Prostate gland (tissue), 2 donors: ENCODE measurements around the gene RABL3. TPM values are rescaled to one million over a fixed set of nuclear protein-coding genes. Genes with fewer than 3 reads are reported as not detected.
"Not testable (repeated sequence)": the region's sequence is repeated elsewhere in the genome, so short reads cannot be mapped to it uniquely, and the experiment has no call there.

Experiments used
- DNase-seq: peaks from one replicate; pipeline ENCODE4 v3.0.0-alpha.2; 2019; ENCODE audit warnings: low spot score
- H3K27ac ChIP-seq, 2 donors: fragments of 200-600 bp; sonication (generic); 2 replicates each; pipeline ENCODE4 v1.5.1; 2017 to 2019
- H3K27me3 ChIP-seq: fragments of 200-600 bp; sonication (generic); replicated peaks from 2 replicates; pipeline ENCODE4 v1.5.1; 2019; ENCODE audit not compliant: insufficient read depth
- H3K36me3 ChIP-seq, 2 donors: fragments of 200-600 bp; sonication (generic); 1 replicate in 1 of 2; 2 replicates in 1 of 2; pipeline versions ENCODE4 v1.5.1 to v1.8.1; 2017 to 2019
- H3K4me1 ChIP-seq: fragments of 200-600 bp; sonication (generic); replicated peaks from 2 replicates; pipeline ENCODE4 v1.5.1; 2019
- H3K4me3 ChIP-seq, 2 donors: fragments of 200-600 bp; sonication (generic); 2 replicates each; pipeline ENCODE4 v1.5.1; 2017 to 2019
- H3K9me3 ChIP-seq: fragments of 200-600 bp; sonication (generic); 2 replicates; pipeline ENCODE4 v1.5.1; 2017
- POLR2A ChIP-seq: fragments of 450-650 bp; IDR thresholded peaks from one replicate; pipeline ENCODE4 v1.6.1; 2016; ENCODE audit warnings: antibody characterized with exemption, mild to moderate bottlenecking
- POLR2AphosphoS5 ChIP-seq: sonication (generic); formaldehyde crosslinking; IDR thresholded peaks from one replicate; pipeline ENCODE4 v1.6.1; 2017; ENCODE audit warnings: antibody characterized with exemption
- WGBS: methylation state at CpG from one replicate; pipeline ENCODE4 v1.1.5; 2018; 5-methylcytosine and 5-hydroxymethylcytosine counted together
- intact Hi-C: fragments of 100-400 bp; cut with DNase I; formaldehyde crosslinking; loops from one replicate; pipeline ENCODE4 v1.14.2; 2022
- total RNA-seq, 2 donors: library from RNA; depleted of rRNA; stranded (reverse); fragments of >200 nt; gene quantifications; one replicate each; pipeline ENCODE4 v1.1.0, GENCODE V29; 2016
- TF ChIP-seq, protein P1 (sequence below), 4 experiments: fragments of 200-600 bp in 2 of 4; fragments of 450-650 bp in 2 of 4; sonication (generic) in 2 of 4; IDR thresholded peaks; 1 replicate in 3 of 4; 2 replicates in 1 of 4; pipeline ENCODE4 v1.5.1; 2016 to 2019; ENCODE audit warnings: antibody characterized with exemption in 4 of 4, mild to moderate bottlenecking in 2 of 4, moderate library complexity in 2 of 4

The RABL3 gene
- total RNA-seq, 2 donors from 2014 or later = 13.5 to 24.2 TPM

DNA sequence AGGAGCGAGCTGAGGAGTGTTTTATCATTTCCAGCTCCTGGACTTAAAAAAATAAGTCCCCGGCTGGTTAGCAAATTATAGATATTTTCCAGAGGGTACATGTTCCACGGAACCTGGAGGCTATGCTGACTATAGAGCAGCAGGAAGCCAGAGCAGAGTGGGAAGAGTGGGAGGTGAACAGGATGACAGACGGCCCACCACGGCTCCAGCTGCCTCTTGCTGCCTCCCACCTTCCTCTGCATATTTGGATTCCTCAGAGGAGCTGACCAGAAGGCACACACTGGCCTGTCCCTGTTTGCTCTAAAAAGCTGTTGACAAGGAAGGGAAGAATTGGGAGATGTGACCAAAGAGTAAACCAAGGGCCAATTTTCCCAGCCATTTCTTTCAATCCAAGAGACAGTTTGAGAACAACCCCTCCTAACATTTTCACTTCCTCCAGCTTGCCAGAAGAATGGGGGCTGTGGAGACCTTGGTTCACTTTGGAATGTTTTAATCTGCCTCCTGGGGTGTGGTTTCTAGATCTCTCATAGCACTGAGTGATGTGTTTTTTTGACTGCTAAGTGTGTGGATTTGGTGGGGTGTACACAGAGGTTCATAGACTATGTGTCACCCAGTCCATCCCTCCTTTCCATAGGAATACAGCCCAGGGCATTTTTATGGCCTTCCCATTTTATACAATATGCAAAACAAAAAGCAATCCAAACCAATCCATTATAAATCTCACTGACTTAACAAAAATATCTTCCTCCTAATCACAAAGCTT lies 97.1 kb downstream of the RABL3 start:
- no peaks in the 10 kb centered on the region for H3K27me3 ChIP-seq
- WGBS = 51% methylated on average over 5 of the region's 5 CpGs
- H3K36me3 ChIP-seq = no peaks in the 10 kb centered on the region
- DNase-seq = no peak
- TF ChIP-seq POLR2AphosphoS5 = no peak
- no peak for TF ChIP-seq POLR2A
- TF ChIP-seq, protein P1, sequence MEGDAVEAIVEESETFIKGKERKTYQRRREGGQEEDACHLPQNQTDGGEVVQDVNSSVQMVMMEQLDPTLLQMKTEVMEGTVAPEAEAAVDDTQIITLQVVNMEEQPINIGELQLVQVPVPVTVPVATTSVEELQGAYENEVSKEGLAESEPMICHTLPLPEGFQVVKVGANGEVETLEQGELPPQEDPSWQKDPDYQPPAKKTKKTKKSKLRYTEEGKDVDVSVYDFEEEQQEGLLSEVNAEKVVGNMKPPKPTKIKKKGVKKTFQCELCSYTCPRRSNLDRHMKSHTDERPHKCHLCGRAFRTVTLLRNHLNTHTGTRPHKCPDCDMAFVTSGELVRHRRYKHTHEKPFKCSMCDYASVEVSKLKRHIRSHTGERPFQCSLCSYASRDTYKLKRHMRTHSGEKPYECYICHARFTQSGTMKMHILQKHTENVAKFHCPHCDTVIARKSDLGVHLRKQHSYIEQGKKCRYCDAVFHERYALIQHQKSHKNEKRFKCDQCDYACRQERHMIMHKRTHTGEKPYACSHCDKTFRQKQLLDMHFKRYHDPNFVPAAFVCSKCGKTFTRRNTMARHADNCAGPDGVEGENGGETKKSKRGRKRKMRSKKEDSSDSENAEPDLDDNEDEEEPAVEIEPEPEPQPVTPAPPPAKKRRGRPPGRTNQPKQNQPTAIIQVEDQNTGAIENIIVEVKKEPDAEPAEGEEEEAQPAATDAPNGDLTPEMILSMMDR (IDR thresholded peaks at IDR 0.05) = no peak
- H3K9me3 ChIP-seq = no peaks in the 10 kb centered on the region
- H3K27ac ChIP-seq = no peak overlapping the region
- no peaks in the 10 kb centered on the region for H3K4me1 ChIP-seq
- H3K4me3 ChIP-seq = no peak overlapping the region
- intact Hi-C loops = no loop called here

DNA sequence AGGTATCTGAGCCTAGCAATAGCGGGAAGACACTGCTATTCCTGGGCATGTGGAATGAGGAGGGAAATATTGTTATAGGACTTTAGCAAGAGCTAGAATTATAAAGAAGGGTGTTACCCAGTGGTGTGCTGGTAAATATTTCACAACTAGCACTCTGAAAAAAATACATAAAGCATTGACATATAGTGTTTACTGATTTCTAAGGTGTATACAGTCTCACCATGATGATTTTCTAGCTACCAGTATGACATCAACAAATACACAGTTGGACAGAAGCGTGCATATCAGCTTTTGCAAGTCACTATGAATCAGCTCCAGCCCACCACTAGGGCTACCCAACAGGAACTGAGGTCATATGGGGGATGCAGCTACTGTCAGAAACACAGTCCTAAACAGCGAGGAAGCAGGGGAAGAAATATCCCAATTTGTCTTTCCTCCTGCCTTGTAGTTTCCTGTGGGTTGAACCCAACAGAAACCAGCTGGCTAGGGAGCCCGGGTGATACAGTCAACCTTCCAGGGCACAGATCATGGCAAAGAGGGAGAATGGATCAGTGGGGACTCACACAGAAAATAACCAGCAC lies 99.9 kb downstream of the RABL3 start:
- Histone ChIP-seq H3K36me3 (no peaks in the 10 kb centered on the region), H3K4me3 (no peak overlapping the region), H3K27ac (no peak overlapping the region), H3K9me3 (no peaks in the 10 kb centered on the region), H3K4me1 (no peaks in the 10 kb centered on the region), H3K27me3 (no peaks in the 10 kb centered on the region)
- no peak for DNase-seq
- WGBS = 84% methylated on average over 4 of the region's 4 CpGs
- TF ChIP-seq, protein P1 (IDR thresholded peaks at IDR 0.05) = no peak
- TF ChIP-seq POLR2A (no peak), POLR2AphosphoS5 (no peak)
- intact Hi-C loops = no loop called here

DNA sequence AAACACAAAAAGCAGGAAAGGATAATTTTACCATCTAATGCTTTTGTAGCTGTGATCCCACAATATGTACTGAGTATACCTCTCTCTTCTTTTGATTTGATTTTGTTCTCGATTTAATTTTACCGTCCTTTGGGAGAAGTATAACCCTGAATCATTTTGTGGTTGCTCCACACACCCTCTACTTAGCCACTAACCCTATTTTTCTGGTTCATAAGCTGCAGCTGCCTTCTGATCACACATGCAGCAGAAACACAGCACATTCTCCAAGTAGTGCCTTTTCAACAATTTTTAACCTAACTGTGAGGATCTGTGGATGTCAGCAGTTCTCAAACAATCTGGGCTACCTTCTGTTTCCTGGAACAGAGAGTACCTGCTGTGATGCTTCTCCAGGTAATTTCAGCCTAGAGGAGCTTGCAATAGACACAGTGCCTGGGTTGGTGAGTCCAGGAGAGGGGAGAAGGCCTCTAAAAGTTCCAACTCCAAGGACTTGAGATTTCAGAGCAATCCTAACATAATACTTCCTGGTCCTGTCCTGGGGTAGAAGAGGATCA lies 100.5 kb downstream of the RABL3 start:
- Histone ChIP-seq H3K4me1 (no peaks in the 10 kb centered on the region), H3K4me3 (no peak overlapping the region), H3K36me3 (no peaks in the 10 kb centered on the region), H3K27me3 (no peaks in the 10 kb centered on the region), H3K27ac (no peak overlapping the region), H3K9me3 (no peaks in the 10 kb centered on the region)
- intact Hi-C loops = no loop called here
- 94% methylated on average over 2 of the region's 2 CpGs for WGBS
- TF ChIP-seq POLR2AphosphoS5 (no peak), POLR2A (no peak)
- TF ChIP-seq, protein P1 (IDR thresholded peaks at IDR 0.05) = no peak
- DNase-seq = no peak

DNA sequence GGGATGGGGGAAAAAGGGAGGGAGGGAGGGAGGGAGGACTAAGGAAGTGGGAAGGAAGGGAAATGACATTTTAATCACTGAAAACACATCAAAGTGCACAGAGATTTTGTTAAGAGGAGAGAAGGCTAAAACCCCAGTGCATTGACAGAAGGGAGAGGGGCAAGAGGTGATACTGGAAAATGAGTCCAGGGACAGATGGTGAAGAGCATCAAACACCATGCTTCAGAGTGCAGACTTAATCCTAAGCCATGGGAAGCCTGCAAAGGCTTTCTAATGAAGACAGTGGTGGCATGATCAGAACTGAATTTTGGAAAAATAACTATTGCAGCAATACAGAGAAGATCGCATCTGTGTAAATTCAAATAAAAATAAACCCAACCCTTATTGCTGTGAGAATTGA lies 102.1 kb downstream of the RABL3 start:
- intact Hi-C loops = no loop called here
- TF ChIP-seq POLR2A (no peak), POLR2AphosphoS5 (no peak)
- TF ChIP-seq, protein P1 (IDR thresholded peaks at IDR 0.05) = no peak
- DNase-seq = no peak
- H3K9me3 ChIP-seq = no peaks in the 10 kb centered on the region
- WGBS = 100% methylated on average over 1 of the region's 1 CpG
- H3K36me3 ChIP-seq = no peaks in the 10 kb centered on the region
- no peak overlapping the region for H3K4me3 ChIP-seq
- H3K27ac ChIP-seq = no peak overlapping the region
- H3K27me3 ChIP-seq = no peaks in the 10 kb centered on the region
- H3K4me1 ChIP-seq = no peaks in the 10 kb centered on the region

DNA sequence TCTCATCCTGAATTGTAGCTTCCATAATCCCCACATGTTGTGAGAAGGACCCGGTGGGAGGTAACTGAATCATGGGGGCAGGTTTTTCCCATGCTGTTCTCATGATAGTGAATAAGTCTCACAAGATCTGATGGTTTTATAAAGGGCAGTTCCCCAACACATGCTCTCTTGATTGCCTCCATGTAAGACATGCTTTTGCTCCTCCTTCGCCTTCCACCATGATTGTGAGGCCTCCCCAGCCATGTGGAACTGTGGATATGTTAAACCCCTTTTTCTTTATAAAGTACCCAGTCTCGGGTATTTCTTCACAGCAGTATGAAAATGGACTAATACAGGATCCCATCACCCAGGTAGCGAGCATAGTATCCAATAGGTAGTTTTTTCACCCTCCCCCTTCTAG lies 103.5 kb downstream of the RABL3 start:
- H3K4me3 ChIP-seq, DNase-seq, H3K27me3 ChIP-seq, intact Hi-C loops, H3K9me3 ChIP-seq, H3K4me1 ChIP-seq, H3K27ac ChIP-seq, H3K36me3 ChIP-seq: not testable (repeated sequence)
- 97% methylated on average over 4 of the region's 4 CpGs for WGBS
